Left colon (tissue), 2 donors: Measurements from ENCODE around the gene PRR15L. TPM values are rescaled to one million over a fixed set of nuclear protein-coding genes. Genes with fewer than 3 reads are reported as not detected.

ENCODE experiments used
- ATAC-seq: fragments of 200-7000 bp; cut with Tn5 transposase; one replicate; pipeline ENCODE4 v1.9.1; 2020; ENCODE audit warnings: mild to moderate bottlenecking, moderate library complexity
- DNase-seq, 2 donors: peaks; one replicate each; pipeline ENCODE4 v3.0.0-alpha.2; 2020
- intact Hi-C, 2 donors: fragments of 100-400 bp; cut with DNase I in 1 of 2; cut with micrococcal nuclease in 1 of 2; formaldehyde crosslinking; loops; one replicate each; pipeline versions ENCODE4 v1.11.2 to v1.14.0; 2022; cut with DNase I, micrococcal nuclease
- total RNA-seq, 2 donors: library from RNA; stranded (reverse); fragmentation: NEBNext Ultra II Directional; extraction: Animal tissue kit (Norgen Biotek cat#: 25700); gene quantifications; one replicate each; pipeline ENCODE4 v1.2.1, GENCODE V29; 2021
- donor health status: DM: no; HTN: no; CAD: no.
- donor health status: DM: yes; HTN: yes; CAD: no.

Gene PRR15L
- total RNA-seq, 2 donors from 2014 or later, result 237 to 279 TPM

GRCh38 chr17:47918991-47919390 is 38.7 kb downstream of the PRR15L start:
- DNase-seq (no peak), ATAC-seq (no peak)
- intact Hi-C loops, result no loop called here

- intact Hi-C loops, result no loop called here
- no peak for ATAC-seq
These were observed 39.7 kb downstream of the PRR15L start for GRCh38 chr17:47918006-47918405.

GRCh38 chr17:47917581-47917980 is 40.1 kb downstream of the PRR15L start:
- DNase-seq (no peak), ATAC-seq (no peak)
- intact Hi-C loops, result no loop called here

More at GRCh38 chr17:47918006-47918405, 39.7 kb downstream of the PRR15L start:
- no peak for DNase-seq

- no peak for ATAC-seq
- no peak for DNase-seq
- intact Hi-C loops, result no loop called here
These were observed 41.0 kb downstream of the PRR15L start for GRCh38 chr17:47916489-47917208.

GRCh38 chr17:47915776-47916398 is 41.8 kb downstream of the PRR15L start:
- intact Hi-C loops, result no loop called here
- ATAC-seq (no peak), DNase-seq (no peak)

GRCh38 chr17:47914306-47914948 is 43.3 kb downstream of the PRR15L start:
- ATAC-seq (no peak), DNase-seq (no peak)
- intact Hi-C loops, result no loop called here

- intact Hi-C loops, result no loop called here
- DNase-seq (no peak), ATAC-seq (no peak)
These were observed 44.6 kb downstream of the PRR15L start for GRCh38 chr17:47913050-47913449.

GRCh38 chr17:47907932-47908562 is 49.6 kb downstream of the PRR15L start:
- no peak for ATAC-seq
- intact Hi-C loops, result no loop called here
- DNase-seq, result no peak

- ATAC-seq (no peak), DNase-seq (no peak)
- intact Hi-C loops, result no loop called here
These were observed 51.2 kb downstream of the PRR15L start for GRCh38 chr17:47906443-47906842.

GRCh38 chr17:47905221-47905733 is 52.4 kb downstream of the PRR15L start:
- DNase-seq, result peak in 1 of 2 donors; percentile 36

GRCh38 chr17:47902039-47902744 is 55.5 kb downstream of the PRR15L start:
- intact Hi-C loops, result no loop called here
- ATAC-seq (no peak), DNase-seq (no peak)

More at GRCh38 chr17:47905221-47905733, 52.4 kb downstream of the PRR15L start:
- intact Hi-C loops, result no loop called here
- no peak for ATAC-seq

Other genes with a start within 250 kb of the PRR15L start
- under 1 TPM; 0.34 to 0.56 TPM for gene TBX21, start 224.6 kb downstream of the PRR15L start, total RNA-seq
- gene OSBPL7, start 136.1 kb downstream of the PRR15L start, total RNA-seq, result 10 to 100 TPM; 58.9 to 87.0 TPM
- 10 to 100 TPM; 31.5 to 37.5 TPM for gene MRPL10, start 126.3 kb downstream of the PRR15L start, total RNA-seq
- under 1 TPM in 1 of 2 donors, not detected in 1; 0.42 TPM for gene LRRC46, start 126.2 kb downstream of the PRR15L start, total RNA-seq
- gene SCRN2, start 116.6 kb downstream of the PRR15L start, total RNA-seq, result 10 to 100 TPM; 51.0 to 53.7 TPM
- gene SP6, start 106.7 kb downstream of the PRR15L start, total RNA-seq, result 10 to 100 TPM in 1 of 2 donors, 1 to 10 TPM in 1; 4.4 to 20.5 TPM
- 10 to 100 TPM; 21.7 to 22.3 TPM for gene SP2, start 61.6 kb downstream of the PRR15L start, total RNA-seq
- gene PNPO, start 16.3 kb downstream of the PRR15L start, total RNA-seq, result 10 to 100 TPM; 24.9 to 26.0 TPM
- gene CDK5RAP3, start 13.2 kb upstream of the PRR15L start, total RNA-seq, result 100 to 1,000 TPM; 136 to 187 TPM
- gene COPZ2, start 79.9 kb upstream of the PRR15L start, total RNA-seq, result 1 to 10 TPM; 7.1 to 8.7 TPM
- gene NFE2L1, start 90.5 kb upstream of the PRR15L start, total RNA-seq, result 100 to 1,000 TPM; 223 to 245 TPM
- 10 to 100 TPM; 22.7 to 31.0 TPM for gene CBX1, start 143.6 kb upstream of the PRR15L start, total RNA-seq
- gene SNX11, start 149.9 kb upstream of the PRR15L start, total RNA-seq, result 10 to 100 TPM; 19.2 to 20.7 TPM